Activated naive CD4-positive, alpha-beta T cell treated with Interleukin-2 at 50 U/mL for 16 hours (primary cell): Measurements from ENCODE around the gene ROBO2.
"Not testable (repeated sequence)": the region's sequence is repeated elsewhere in the genome, so short reads cannot be mapped to it uniquely, and the experiment has no call there.

Experiments
- DNase-seq: peaks from one replicate; pipeline ENCODE4 v3.0.0-alpha.2; 2020

Gene ROBO2

DNA sequence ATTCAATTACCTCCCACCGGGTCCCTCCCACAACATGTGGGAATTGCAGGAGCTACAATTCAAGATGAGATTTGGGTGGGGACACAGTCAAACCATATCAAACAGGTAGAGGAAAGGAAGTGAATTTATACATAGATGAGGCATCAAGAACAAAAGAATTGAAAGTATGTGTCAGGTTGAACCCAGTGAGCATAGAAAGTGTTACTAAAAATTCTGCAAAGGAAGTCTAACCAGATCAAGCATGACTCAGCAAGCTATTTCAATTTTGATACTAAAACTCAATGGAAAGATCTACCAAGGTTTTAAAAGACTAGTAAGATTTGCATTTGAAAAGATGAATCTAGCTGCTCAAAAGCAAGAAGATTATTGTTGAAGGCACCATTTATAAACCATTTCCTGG is 323.0 kb downstream of the ROBO2 start:
- DNase-seq, result no peak

DNA sequence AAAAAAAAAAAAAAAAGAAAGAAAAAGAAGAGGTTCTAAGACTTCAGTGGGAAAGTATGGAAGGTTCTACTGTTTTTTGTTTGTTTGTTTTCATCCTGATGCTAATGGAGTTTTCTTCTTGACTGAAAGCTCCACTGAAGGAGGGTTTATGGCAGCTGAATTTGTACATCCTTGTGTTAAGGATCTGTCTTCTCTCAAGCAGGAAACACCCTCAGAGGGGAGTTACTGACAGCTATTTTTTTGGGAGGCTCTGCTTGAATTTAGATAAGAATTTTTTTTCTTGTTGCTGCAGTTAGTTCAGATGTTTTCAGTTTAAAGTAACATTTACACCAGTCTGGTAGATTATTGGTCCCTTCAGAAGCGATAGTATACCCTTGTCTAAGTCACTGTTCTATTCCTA is 325.3 kb downstream of the ROBO2 start:
- no peak for DNase-seq

DNA sequence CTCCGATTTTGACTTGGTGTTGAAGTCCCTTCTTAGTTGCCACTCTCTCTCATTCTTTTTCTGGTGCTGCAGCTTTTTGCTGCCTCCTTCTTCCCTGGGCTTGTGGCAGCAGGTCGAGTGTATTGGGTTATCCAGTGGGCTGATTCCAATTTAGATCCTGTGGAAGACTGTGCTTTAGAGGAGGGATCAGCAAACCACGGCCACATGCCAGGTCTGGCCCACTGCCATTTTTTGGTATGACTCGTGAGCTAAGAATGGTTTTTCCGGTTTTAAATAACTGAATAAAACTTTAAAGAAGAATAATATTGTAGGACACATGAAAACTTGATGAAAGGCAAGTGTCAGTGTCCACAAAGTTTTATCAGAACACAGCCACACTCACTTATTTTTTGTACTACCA is 330.5 kb downstream of the ROBO2 start:
- no peak for DNase-seq

DNA sequence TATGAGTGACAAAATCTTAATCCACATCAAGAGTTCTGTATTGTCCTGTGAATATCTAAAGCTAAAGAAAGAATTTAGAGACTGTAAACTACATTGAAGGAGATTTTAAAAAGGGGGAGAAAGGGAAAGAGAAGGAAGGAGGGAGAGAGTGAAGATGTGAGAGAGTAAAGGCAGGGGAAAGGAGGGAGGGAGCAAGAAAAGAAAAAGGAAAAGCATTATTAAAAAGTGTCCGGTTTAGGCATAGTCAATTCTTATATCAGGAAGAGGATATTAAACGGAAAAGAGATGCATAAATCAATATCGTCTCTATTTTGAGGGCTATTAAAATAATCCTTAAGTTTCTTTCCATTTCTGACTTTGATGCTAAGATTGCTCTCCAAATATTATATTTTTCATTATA is 332.1 kb downstream of the ROBO2 start:
- no peak for DNase-seq

DNA sequence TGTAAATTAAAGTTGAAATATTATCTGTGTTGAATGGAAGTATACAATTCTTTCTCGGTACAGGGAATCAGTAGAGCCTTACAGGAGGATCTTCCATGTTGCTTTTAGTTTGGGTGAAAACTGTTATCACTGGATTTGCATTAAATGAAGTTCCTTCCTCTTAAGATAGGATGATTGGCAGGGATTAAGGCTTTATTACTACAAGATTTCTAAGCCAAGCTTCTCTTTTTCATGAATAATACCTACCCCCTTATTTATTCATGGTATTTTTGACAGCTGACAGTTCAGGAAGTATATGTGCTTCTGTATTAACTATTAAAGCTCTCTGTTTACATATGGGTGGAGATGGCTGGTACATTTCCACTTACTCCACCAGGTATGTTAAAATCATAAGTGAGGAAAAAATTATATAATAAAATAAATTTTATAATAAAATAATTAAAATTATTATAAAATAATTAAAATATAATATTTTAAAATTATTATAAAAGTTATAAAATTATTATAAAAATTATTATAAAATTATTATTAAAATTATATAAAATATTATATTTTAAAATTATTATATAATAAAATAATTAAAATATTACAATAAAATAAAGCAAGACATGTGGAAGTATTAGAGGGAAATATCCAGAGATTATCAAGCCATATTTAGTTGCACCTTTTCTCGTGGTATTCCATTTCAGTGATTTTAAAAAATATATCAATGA is 332.9 kb downstream of the ROBO2 start:
- DNase-seq, result no peak

DNA sequence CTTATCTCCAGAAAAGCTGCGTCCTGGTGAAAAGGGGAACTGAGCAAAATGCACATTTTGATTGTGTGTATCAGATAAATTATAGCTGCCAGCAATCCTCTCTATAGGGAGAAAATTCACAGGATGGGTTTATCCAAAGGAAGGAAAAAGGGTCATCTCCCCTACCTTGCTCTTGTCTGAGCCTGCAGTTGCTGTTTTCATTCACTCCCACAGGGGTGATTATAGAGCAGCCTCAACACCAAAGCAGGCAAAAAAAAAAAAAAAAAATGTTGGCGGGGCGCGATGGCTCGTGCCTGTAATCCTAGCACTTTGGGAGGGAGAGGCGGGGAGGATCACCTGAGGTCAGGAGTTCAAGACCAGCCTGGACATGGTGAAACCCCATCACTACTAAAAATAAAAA is 333.7 kb downstream of the ROBO2 start:
- DNase-seq, result no peak

DNA sequence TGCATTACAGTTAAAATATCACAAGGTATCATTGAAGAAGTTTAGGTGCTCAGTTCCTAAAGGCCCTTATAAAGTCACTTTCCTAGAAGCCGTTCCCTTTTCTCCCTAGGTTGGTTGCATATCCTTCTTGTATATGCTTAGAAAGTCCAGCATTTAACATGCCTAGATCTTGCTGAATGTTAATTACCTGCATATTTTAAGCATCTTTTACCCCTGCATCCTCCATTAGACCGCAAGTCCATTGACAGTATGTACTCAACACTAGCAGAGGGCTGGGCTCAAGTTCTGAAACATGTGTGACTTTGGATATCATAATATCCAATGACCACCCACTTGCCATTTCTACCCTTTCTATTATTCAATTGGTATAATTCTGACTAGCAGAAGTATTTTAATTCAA is 336.6 kb downstream of the ROBO2 start:
- no peak for DNase-seq

DNA sequence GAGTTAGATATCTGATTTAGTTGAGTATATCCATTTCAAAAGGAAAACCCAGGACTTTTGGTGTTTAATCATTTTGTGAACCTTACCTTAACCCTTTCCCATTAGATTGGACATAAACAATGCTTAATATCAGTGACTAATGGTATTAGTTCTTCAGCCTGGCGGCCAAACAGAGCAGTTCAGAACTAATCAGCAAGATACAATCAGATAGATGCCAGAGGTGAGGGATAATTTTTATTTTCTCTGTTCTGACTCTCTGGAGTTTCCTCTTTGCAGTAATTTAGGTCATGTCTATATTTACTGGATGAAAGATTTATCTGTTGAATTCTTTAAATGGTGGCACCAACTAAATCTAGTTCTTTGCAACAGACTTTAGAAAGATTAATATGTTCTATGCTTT is 337.8 kb downstream of the ROBO2 start:
- DNase-seq, result no peak

DNA sequence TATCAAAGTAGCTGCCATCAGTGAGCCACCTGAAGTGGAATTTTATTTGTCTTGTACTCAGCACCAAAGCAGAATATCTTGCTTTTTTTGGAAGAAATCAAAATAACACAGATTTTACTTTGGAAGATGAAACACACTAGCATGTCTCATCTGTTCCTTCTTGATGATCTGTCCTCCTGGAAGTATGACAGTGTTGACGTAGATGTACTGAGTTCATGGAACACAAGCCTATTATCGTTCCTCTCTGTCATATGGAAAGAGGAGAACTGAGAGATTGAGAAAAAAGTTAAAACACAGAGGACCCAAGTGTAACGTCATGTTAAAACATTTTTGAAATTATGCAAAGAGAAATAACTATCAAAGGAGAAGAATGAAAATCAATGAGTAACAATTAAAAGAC is 340.2 kb downstream of the ROBO2 start:
- DNase-seq, result no peak

DNA sequence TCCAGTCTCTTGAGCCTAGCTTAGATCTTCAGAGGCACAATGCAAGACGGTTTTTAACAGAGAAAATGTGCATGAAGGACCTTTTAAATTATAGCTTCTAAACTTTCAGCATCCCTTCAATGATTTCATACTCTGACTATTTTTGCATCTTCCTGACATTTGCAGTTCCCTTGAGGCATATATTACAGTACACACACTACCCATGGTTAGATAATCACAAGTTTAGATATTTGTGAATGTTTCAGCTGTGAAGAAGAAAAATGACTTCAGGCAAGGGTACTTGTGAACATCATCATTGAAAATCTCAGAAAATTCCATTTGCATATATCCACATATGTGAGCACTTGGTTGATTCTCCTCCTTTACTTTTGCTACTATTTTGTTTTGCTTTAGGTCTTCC is 341.5 kb downstream of the ROBO2 start:
- DNase-seq, result no peak

DNA sequence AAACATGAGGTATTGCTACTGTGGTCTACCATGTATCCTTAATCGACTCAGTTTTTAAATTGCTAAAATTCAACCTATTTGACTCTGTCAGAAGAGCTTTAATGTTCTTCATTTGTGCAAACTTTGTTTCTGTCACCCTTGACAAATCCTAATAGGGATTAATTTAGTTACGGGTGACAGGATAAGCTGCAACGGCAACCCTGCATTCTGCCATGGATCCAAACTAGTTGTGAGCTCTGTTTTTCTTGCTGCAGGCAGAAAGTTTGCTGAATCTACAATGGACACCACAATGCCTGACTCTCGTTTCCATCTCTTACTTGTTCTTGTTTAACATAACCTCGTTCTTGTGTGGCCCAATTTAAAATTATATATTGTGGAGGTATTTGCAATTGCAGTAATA is 352.3 kb downstream of the ROBO2 start:
- DNase-seq, result no peak

DNA sequence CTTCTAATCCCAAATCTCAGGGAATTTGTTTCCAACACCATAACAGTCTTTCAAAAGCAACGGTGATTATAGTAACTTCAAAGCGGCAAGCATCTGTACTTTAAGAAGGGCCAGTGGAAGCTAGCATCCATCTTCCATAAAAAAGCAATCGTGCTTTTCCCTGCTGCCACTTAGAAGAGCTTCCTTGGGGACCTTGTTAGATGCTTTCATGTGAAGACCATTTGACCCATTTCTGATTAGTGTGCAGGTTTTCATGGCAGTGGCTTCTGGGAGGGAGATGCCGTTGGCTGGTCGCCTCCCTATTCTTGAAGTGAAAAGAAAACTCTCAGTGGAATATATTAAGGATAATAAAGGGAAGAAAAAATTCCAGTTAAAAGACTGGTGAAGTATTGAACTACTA is 354.1 kb downstream of the ROBO2 start:
- no peak for DNase-seq

DNA sequence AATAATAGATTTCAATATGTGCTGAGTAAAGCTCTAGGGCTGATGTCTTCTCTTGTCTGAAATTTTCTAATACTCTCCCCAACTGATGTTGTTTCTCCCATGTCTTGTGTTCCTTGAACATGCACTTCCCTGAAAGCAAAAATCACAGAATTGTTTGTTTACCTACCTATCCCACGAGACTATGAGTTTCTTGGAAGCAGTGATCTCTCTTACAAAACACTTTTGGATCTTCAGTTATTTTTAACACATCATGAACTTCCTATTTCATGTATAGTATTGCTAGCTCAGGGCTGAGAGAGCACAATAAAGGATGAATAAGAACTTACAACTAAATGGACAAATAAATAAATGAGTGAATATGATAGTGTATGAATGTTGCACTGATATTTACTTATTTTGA is 365.0 kb downstream of the ROBO2 start:
- DNase-seq, result no peak

DNA sequence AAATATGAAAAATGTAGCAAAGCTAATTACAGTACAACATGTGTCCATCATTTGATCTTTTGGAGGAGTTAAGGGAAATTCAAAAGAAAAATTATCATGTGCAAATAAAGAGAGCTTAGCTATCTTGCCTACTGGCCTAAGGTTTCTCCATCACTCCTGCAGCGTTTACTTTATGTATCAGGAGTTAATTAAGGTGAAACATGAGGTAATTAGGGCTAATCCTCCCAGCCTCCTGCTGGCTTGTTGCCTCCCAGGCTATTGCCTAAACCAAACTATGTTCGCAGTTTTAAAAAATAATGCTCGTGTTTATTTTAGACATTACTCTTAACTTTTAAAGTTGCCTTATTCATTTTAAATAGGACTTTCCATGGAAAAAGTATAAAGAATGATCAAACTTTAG is 367.5 kb downstream of the ROBO2 start:
- no peak for DNase-seq

DNA sequence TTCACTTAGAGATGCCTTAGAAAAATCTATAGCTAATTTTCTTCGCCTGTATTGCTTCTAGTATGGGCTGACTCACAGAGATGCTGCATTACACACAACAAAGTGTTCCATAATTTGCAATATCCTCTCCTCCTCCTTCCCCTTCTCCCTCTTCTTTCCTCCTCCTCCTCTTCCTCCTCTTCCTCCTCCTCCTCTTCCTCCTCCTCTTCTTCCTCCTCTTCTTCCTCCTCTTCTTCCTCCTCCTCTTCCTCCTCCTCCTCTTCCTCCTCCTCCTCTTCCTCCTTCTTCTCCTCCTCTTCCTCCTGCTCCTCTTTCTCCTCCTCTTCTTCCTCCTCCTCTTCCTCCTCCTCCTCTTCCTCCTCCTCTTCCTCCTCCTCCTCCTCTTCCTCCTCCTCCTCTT is 370.4 kb downstream of the ROBO2 start:
- DNase-seq, result not testable (repeated sequence)

DNA sequence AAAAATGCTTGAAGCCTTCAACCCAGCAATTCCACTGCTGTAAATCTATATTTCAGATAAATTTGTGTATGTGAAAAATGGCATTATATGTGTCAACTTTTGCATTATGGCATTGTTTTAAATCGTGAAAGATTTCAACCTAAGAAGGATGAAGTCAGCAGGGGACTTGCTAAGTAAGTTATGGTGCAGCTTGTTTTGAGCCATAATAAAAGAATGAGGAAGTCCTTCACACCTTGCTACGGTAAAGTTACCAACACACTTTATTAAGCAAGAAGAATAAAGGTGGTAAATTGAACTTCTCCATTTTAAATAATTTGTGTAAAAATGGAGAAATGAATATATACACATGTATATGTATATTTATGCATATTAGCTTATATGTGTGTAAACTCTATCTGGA is 371.4 kb downstream of the ROBO2 start:
- no peak for DNase-seq

DNA sequence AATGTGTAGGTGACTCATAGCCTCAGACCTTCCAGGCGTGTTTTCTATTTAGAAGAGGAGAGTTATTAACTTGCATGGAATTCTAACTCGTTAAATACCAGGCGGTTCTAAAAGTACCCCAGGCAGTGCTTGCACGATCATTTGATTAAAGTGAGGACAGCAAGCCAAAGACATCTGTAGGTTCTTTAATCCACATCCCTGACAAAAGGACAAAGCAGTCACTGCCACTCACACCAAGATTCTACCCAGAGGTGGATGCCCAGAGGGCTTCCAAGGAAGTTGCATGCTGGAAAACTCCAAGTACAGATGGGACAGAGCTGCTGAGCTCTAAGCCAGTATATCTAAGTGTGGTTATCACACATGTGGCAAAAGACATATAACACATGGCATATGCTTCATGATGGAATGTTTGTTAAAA is 372.1 kb downstream of the ROBO2 start:
- DNase-seq, result no peak

DNA sequence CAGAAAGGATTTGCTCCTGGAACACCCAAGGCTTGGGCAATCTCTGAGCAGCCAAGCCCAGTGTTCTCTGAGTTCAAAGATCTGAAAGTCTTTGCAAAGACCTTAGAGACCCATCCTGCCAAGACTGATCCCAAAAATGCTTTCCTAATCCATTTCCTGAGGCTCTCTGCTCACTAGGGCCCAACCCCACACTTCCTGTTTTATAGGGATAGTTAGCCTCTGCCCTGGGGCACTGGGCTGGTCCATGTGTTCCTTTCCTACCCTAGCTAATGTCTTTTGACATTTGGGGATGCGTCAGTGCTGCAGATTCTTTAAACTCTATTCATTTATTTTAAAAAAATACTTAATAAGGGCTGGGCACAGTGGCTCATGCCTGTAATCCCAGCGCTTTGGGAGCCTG is 372.7 kb downstream of the ROBO2 start:
- DNase-seq, result no peak

DNA sequence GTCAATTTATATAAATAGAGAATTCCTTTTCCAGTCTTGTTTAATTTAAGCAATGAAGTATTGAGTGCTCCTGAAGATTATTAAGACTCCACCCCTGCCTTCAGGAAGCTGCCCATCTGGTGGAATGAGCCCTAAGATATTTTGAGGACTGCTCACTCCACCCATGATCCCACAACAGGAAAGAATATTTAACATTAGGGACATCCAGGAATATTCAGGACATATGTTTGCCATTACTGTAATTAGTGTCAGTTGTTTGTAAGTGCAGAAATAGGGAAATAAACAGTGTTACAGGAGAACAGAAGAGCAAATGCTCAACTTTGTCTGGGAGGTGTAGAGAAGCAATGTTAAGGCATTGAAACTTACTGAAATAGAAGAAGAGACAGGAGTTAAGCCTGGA is 375.0 kb downstream of the ROBO2 start:
- DNase-seq, result no peak

DNA sequence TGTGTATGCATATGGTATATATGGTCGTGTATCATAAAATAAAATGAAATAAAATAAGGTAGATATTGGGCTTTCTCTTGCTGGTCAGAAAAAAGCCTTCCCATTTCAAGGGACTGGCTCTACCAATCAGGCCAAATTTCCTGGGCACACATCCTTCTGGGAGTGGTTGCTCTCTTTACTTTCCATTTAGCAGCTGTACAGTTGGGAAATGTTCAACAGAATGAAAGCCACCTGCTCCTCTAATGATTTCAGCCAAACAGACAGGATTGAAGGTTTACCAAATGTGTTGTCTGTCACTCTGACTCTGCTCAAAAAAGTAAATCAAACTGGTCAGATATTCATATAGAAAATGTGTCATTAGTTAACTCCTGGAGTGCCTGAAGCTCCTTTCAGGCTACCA is 380.4 kb downstream of the ROBO2 start:
- no peak for DNase-seq

DNA sequence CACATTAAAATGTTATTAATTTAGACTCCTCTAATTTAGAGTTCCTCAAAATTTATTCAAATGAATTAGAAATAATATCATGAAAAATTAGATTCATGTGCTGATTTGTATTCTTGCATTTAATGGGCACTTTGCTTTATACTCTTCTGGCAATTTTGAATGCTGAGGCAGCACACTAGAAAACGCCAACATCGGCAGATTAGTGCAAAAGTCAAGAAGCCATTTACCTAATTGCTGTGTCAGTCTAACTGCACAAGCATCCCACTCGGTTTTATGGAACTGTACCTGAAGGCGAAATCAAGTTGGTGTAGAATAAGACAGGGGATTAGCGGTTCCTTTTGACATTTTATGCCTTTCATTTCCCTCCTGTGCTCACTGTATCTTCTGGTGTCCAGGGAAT is 382.0 kb downstream of the ROBO2 start:
- no peak for DNase-seq

DNA sequence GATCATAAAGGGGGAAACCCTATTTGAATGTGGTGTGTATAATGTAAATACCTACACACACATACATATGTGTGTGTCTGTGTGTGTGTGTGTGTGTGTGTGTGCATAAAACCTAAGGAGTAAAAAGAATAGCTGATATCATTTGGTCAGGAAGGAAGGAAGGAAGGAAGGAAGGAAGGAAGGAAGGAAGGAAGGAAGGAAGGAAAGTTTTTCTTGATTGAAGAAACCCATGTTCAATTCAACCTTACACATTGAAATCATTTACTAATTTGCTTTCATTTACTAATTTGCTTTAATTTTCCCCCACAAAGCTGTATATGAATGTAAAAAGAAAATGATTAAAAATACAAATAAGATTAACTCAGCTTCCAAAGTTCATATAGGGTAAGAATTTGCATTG is 386.6 kb downstream of the ROBO2 start:
- DNase-seq, result no peak

DNA sequence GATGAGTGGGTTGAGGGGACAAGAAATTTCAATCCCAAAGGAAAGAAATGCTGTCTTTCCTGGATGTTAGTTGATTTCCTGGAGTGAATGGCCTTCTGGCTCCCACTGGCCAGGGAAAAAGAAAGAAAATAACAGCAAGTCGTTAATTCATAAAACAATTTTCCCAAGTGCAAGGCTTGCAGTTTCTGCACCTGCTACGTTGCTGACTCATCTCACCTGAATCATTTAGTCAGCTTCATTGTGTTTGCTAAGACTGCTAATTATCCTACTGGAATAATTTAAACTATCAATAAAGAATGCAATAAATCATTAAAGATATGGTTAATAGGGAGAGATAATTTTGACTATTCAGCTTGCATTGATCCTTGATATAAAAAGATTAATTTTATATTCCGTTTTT is 387.6 kb downstream of the ROBO2 start:
- DNase-seq, result no peak

DNA sequence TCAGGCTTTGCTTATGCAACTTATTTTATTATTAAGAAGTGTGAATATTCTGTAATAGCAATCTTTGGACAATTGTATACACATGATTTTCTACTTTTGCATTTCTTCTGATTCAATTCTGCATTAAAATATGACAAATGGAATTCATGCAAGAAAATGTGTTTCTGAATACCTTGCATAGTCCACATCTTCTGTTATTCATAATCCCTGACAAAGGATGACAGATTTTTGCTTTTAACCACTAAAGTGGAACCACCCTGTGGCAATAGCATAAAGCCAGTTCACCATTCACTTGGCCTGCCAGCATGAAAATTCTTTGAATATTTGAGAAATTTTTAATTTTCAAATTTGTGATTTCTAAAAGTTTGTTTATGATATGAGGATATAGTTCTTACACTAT is 397.0 kb downstream of the ROBO2 start:
- no peak for DNase-seq

DNA sequence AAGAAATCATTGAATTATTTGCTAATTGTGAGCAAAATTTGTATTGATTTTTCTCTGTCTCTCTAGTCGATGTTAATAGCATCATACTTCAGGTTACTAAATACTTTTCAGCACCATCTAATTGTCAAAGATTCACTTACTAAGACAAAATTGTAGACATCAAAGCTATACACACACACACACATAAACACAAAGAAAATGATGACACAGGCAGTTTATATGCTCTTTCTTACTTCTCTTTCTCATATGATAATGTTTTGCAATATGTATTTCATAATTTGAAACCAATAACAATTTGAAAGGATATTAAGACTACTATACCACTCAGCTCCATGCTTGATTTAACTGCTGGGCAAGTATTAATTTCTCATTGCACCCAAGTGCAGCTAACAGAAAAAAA is 406.2 kb downstream of the ROBO2 start:
- DNase-seq, result no peak

DNA sequence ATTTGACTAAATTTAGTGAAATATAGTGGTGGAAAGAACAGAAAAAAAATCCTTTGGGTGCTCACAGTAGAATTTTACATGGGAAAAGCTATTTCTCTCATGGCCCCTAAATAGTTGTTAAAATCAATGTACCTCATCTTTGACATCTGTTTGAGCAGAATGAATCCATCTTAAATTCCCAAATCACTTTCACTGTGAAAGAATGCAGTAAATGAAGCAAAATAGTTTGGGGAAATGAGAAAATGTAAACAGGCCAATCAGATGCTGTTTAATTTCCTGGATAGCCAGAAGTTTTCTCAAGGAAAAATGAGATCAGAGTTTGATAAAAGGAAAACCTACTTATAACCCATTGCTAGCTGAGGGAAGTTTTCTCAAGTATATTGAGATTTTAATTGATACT is 406.9 kb downstream of the ROBO2 start:
- DNase-seq, result no peak
